ENCODE data around the gene UBE2D1. TPM values are rescaled to one million over a fixed set of nuclear protein-coding genes. Genes with fewer than 3 reads are reported as not detected.

UBE2D1 gene
- total RNA-seq, 1 donor from 2014 or later, result 10.3 TPM

DNA sequence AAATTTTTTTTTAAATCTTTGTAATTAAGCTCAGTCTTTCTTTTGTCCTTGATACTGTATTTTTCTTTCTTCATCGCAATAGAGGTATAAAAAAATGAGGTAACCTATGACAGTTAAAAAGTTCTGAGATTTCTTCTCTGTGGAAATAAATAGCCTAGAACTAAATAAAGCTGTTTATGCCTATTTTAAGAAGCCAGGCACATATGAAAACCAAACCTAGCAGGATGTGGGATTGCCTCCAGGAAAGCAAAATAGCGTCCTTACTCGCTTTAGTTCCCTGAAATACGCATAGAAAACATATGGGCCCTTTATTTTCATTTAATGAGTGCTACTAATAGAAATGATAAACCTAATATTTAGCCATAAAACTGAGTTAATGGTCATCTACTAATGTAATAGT is 6.6 kb downstream of the UBE2D1 start:
- no peak for DNase-seq (ENCODE audit: low read depth, low spot score)

DNA sequence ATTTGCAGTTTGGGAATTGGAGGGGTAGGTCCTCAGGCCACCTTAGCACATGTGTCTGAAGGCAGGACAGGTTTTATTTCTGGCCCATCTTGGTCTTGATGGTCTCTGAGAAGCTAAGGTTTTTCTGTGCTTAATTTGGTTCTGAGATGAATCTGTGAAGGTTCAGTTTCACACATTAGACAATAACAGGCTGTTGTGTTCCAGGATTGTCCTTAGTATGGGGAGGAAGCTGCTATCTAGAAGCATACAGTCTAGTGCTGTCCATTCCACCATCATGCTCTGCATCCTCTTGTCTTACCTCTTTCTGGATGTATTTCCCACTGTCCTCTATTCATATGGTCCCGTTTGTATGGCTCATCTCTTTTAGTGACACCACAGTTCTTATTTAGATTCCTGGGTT is 7.1 kb downstream of the UBE2D1 start:
- DNase-seq (ENCODE audit: low read depth, low spot score), result no peak

DNA sequence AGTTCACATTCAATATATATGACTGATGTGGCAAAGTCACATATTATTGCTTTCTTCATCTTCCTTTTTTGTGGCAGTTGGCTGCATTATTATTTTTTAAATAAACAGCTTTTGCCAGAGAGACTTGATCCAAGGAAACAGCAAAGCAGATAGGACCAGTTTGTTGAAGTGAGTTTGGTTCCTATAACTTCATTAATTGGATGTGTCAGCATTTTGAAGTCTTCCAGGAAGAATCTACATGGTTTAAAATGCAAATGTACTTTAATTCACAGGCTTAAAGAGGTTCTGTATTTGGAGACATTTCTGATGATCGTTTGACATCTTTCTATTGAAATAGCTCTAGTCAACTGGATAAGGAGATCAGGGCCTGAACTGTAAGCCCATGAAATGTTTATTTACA is 13.2 kb downstream of the UBE2D1 start:
- no peak for DNase-seq (ENCODE audit: low read depth, low spot score)

DNA sequence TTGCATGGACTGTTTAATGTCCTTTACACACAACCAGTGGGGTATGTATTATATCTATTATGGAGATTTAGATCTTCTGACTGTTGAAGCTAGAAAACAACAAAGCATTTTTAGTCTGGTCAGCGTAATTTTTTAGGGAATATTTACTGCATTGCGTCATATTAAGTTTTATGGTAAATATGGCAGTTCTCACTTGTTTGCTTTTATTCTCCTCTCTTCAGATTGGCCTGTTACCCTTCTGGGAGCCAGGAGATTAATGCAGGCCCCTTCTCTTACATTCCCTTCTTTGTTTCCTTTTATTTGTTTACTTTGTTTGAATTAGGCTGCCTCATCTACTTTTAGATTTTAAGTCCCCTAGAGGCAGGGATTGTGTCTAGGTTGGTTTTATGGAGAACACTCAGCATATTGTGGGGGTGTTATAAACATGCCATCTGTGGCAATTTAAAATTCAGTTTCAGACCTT is 13.8 kb downstream of the UBE2D1 start:
- no peak for DNase-seq (ENCODE audit: low read depth, low spot score)

DNA sequence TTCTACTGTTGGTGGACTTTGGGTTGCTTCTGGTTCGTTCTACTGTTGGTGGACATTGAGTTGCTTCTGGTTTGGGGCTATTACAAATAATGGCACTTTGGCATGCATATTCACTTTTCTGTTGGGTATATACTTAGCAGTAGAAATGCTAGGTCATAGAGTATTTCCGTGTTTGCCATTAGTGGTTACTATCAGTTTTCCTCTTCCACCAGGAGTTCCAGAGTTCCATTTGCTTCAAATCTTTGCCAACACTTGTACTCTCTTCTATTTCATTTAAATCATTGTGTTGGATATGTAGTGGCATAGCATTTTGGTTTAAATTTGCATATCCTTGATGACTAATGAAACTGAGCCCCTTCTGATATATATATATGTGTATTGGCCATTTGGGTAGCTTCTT is 15.2 kb downstream of the UBE2D1 start:
- no peak for DNase-seq (ENCODE audit: low read depth, low spot score)

DNA sequence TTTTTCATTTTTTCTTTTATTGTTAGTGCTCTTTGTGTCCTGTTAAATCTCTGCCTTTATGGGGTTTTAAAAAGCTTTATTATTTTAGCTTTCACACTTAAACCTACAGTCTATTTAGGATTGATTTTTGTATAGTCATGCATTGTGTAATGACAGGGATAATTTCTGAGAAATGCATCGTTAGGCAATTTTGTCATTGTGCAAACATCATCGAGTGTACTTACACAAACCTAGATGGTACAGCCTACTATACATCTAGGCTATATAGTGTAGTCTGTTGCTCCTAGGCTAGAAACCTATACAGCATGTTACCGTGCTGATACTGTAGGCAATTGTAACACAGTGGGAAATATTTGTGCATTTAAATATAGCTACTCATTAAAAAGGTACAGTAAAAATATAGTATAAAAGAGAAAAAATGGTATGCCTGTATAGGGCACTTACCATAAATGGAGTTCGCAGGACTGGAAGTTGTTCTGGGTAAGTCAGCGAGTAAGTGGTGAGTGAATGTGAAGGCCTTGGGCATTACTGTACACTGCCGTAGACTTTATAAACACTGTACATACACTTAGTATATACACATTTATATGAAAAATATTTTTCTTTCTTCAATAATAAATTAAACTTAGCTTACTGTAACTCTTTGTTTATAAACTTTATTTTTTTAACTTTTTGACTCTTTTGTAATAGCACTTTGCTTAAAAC is 16.0 kb downstream of the UBE2D1 start:
- DNase-seq (ENCODE audit: low read depth, low spot score), result no peak

DNA sequence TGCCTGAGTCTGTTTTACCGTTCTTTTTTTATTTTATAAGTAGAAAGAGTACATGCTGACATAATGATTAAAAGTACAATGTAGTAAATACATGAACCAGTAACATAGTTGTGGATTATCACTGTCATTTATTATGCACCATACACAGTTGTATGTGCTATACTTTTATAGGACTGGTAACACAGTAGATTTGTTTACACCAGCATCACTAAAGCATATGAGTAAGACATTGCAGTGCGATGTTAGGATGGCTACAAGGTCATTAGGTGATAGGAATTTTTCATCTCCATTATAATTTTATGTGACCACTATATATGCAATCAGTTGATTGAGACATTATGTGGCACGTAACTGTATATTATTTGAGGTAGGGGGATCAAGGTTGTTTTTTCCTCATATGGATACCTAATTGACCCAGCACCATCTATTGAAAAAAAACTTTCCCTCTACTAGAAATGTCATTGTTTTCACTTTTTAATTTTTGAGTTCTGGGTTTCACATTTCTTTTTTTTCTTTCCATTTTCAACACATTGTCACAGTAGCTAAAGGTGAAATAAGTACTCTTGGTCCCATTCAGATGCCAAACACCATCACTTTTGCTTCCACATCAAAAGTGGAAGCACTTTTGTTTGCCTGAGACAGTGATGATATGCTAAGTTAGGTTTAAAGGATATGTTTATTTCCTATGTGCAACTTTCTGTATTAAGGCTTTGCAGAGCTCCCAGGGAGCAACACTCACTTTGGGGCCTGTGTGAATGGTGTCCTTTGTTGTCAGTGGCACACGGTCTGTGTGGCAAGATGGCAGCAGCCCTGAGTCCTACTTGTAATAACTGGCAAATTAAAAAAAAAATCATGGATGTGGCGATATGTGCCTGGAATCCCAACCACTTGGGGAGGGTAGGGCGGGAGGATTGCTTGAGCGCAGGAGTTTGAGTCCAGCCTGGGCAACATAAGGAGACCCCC is 17.1 kb downstream of the UBE2D1 start:
- no peak for DNase-seq (ENCODE audit: low read depth, low spot score)

DNA sequence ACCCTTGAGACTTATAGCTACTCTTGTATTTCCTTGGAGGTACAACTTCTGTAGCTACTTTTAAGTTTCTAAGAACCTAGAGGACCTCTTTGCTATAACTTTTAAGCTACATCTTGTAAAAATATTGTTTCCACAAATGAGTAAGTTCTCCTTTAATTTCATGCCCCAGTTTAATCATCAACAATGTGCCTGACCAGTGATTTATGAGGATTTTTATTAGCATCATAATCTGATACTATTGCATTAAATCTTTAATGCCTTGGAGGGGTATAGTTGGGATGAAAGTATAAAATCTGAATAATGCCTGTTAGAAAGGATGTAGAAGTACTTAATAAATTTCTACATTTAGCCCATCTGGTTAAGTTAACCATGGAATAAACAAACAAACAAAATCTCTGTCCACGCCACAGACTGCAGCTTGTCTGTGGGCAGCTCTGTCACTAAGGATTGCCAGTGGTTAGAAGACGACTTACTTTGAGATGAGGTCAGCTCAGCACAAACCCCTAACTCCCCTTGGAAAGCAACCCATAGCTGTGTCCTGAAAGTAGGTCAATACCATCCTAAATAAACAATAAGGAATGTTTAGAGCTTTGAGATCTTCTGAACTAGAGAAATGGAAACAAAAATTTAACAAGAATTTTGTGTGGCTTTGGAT is 18.3 kb downstream of the UBE2D1 start:
- no peak for DNase-seq (ENCODE audit: low read depth, low spot score)

DNA sequence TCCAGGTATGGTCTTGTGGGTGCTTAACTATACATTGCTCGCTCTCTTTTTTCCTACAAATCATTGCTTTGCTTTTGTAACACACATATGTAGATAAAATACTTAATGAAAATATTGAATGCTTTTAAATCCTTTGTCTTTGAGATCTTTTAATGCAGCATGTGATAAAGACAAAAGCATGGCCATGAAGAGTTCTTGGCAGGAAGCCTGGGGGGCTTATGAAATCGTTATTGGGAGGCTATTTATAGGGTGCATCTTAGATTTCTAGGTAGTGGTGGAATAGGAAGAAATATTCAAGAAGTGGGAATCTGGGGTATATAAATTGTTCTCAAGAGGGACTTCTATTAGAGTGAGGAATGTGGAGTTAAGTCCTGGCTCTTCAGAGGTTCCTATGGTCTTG is 21.9 kb downstream of the UBE2D1 start:
- DNase-seq (ENCODE audit: low read depth, low spot score), result no peak

DNA sequence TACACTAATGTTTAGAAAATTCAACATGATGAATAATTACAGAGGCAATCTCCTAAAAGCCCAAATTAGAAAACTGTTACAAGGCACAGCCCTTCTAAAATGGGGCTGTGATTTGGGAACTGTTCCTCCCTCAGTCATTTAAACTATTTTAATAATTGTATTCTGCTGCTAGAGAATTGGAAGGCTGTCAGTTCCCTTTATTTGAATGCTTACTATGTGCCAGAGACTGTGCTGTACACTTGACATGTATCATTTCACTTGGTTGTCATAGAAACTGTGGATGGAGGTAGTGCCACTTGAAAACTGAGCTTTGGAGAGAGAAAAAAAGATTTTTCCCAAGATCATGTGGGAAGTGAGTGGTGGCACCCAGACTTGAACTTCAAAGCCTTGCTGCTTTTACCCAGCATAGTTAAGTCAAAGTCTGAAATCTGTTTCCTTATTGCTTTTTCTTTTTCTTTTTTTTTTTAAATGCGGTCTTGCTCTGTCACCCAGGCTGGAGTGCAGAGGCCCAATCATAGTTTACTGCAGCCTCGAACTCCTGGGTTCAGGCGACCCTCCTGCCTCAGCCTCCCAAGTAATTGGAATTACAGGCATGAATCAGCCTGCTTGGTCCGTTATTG is 23.6 kb downstream of the UBE2D1 start:
- DNase-seq (ENCODE audit: low read depth, low spot score), result no peak

DNA sequence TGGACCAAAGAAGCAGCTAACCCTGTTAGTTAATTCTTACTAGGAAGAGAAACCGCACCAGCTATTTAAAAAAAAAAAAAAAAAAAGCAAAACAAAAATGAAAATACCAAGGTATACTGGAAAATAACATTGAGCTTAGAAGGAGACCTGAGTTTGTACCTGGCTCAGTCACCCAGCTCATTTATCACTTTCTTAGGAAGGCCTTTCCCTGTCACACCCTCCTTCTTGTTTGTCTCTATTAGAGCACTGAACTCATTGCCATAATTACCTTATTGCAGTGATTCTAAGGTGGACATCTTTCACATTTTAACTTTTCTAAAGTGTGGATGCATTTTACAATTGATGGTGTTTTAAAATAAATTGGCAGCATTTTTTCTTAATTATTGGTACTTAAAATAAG is 24.1 kb downstream of the UBE2D1 start:
- DNase-seq (ENCODE audit: low read depth, low spot score), result no peak

DNA sequence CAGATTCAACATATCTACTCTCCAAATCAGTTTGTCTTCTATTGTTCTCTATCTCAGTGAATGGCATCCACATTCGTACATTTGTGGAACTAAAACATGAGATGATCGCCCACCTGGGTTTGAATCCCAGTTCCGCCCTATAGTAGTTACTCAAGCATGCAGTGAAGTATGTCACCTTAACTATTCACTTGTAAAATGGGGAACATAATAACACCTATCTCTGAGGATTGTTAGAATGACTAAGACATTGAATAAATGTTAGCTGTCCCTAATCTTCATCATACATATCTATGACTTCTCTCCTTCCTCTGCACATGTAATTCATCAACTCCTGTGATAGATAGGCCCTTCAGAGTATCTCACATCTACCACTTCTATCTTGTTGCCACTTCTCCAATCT is 24.7 kb downstream of the UBE2D1 start:
- no peak for DNase-seq (ENCODE audit: low read depth, low spot score)

DNA sequence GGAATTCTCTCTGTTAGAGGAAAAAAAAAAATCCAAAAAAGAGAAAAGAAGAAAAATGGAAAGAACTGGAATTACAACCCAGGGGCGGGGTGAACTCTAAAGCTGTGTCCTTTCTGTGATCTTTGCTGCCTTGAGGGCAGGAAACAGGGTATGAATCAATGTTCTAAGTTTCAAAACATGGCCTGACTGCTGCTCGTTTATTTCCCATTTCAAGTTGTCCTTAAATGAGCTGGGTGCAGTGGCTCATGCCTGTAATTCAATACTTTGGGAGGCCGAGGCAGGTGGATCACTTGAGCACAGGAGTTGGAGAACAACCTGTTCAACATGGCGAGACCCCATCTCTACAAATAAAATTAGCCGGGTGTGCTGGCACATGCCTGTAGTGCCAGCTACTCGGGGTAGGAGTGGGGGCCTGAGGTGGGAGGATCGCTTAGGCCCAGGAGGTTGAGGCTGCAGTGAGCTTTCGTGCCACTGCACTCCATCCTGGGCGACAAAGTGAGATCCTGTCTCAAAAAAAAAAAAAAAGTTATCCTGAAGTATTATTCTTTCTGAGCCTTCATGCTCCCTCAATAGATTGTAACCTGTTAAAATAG is 25.7 kb downstream of the UBE2D1 start:
- no peak for DNase-seq (ENCODE audit: low read depth, low spot score)

DNA sequence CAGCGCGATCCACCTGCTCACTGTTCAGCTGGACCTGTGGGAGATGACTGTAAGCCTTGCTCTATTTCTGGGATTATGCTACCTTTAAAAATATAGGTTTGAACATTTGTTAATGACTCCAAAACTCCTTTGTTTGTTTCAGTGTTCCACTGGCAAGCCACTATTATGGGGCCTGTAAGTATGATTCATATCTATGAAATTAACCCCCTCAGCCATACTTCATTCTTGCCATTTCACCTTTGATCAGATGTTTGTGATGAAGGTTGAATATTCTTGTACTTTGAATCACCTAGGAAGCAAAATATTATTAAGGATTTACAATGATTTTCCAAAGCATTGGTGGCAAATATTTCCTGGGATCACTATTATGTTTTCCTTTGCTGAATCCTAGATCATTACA is 26.5 kb downstream of the UBE2D1 start:
- no peak for DNase-seq (ENCODE audit: low read depth, low spot score)

DNA sequence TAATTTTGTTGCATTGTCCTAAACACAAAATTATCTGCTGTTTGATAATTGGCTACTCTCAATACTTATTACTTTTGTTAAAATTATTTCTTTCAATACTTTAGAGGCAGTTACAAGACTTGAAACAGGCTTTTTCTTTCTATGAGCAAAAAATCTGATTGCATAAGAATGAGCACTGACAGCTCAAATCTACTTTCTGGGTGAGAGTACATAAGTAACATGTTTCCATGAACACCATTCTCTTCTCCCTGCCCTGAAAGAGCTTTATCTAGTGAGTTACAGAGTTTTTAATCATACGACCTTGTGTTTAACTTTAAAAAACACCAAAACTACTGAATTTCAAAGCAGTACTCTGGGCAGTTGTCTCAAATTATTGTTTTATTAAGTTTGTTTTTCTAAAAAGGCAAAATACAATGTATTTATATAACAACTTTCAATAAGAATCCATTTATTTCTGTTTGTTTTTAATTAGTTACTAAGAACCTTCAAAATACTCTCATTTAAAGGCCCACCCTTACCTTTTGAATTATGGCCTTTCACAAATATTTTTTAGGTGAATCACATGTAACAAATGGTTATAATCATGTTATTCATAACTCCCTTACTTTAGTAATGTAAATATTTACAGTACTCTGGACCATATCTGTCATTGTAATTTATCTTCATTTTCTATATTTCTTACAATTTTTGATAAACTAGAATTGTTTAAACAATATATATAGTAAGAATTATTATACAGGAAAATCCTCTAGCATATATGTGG is 27.4 kb downstream of the UBE2D1 start:
- no peak for DNase-seq (ENCODE audit: low read depth, low spot score)

DNA sequence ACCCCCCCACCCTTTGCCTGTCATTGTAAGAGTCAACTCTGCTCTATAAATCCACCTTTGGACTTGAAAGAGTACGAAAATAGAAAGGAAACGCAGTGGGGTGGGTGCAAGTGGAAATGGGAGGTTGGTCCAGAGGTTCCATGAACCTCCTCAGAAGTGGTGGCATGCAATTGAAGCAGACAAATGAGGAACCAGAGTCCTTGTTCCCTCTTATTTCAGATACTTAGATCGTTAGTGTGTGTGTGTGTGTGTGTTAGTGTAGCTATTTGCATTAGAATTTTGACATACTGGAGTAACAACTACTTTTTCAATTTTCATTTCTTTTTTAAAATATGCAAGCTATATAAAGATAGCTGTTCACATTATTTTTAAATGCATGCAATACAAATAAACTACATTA is 32.3 kb downstream of the UBE2D1 start:
- DNase-seq (ENCODE audit: low read depth, low spot score), result no peak

DNA sequence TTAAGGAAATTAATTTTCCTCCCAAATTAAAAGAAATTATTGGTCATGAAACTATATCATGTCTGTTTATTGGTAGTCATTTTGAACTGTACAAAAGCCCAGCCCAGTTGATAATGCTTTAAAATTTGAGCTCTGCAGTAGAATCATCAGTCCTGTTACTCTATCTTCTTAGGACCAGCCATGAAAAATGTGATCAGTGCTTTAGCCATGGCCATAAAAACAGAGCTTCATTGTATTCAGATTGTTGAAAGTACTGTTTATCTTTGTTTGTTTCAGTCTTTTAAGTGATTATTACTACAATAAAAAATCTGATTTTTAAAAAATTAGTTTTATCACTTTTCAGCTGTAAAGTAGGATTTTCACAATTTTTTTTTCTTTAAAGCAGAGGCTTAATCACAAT is 36.7 kb downstream of the UBE2D1 start:
- DNase-seq (ENCODE audit: low read depth, low spot score), result no peak

DNA sequence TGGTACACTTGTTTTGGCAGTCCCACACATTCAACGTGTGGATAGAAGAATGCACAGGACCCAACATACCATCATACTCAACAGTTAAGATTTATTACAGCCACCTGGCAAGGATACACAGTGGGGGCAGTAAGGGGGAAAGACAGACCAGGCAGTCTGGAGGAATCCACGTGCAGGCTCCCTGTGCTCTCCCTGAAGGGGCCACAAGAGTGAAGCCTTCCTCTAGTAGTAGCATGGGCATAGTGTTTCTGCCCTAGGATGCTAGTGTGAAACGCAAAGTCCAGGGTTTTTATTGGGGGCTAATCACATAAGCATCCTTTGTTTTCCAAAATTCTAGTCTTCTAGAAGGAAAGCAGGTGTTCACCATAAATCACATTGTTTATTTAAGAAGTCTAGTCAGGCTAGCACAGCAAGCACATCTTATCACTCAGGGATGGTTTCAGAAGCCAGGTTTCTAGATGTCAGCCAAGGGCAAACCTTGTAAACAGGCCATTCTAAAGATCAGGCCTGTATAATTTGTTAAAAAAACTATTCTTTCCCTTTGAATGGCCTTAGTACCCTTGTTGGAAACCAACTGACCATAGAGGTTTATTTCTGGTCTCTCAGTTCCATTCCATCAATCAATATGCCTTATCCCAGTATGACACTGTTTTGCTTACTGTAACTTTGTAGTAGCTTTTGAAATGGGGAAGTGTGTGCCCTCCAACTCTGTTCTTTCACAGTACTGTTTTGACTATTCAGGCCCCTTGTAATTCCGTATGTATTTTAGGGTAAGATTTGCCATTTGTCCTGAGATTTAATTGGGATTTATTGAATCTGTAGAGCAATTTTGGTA is 38.0 kb downstream of the UBE2D1 start:
- DNase-seq (ENCODE audit: low read depth, low spot score), result no peak

DNA sequence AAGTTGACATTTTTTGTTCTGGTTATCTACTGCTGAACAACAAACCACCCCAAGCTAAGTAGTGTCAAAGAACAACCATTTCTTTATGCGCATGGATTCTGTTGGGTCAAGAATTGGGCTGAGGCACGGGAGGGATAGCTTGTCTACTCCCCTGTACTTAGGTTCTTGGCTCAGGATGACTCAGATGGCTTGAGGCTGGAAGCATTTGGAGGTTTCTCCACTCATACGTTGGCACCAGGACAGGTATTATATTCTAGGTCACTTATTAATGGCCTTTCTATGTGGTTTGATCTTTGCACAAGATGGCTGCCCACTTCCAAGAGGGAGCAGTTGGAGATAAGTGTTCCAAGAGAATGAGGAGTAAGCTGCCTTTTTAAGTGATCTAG is 38.6 kb downstream of the UBE2D1 start:
- DNase-seq (ENCODE audit: low read depth, low spot score), result no peak

All from pulmonary artery endothelial cell (primary cell).